SK-N-SH (cell line): ENCODE measurements around the gene PI4K2A. TPM values are rescaled to one million over a fixed set of nuclear protein-coding genes. Genes with fewer than 3 reads are reported as not detected.

ENCODE experiments used
- CTCF ChIA-PET: fragments of 300-600, 350-600 bp; formaldehyde crosslinking; extraction: SDS; loops from one replicate; lab custom pipeline; 2021; lab: Yijun Ruan, JAX
- POLR2A ChIA-PET: fragments of 350-600 bp; sonication (Branson Sonifier 250); formaldehyde crosslinking; extraction: SDS; loops from one replicate; lab custom pipeline; 2020; ENCODE audit warnings: antibody characterized with exemption, inconsistent platforms; lab: Yijun Ruan, JAX
- DNase-seq: peaks from one replicate; pipeline ENCODE4 v3.0.0; 2012
- H2AFZ ChIP-seq: fragments of 200-600 bp; sonication (generic); 2 replicates; pipeline ENCODE4 v1.8.1; 2016; ENCODE audit warnings: antibody characterized with exemption, mild to moderate bottlenecking, low read depth
- H3F3A ChIP-seq: fragments of 200-600 bp; sonication (generic); replicated peaks from 2 replicates; pipeline ENCODE3; 2016; ENCODE audit warnings: antibody characterized with exemption, mild to moderate bottlenecking; ENCODE audit not compliant: insufficient read depth
- H3K27ac ChIP-seq, 2 experiments: fragments of 200-500 bp in 1 of 2; fragments of 200-600 bp in 1 of 2; sonication (Bioruptor generic) in 1 of 2; sonication (generic), shearing (Covaris generic) in 1 of 2; 2 replicates each; pipeline versions ENCODE4 v1.5.1 to v1.6.1; 2014 to 2016; ENCODE audit warnings: low read depth in 2 of 2, inconsistent platforms in 1 of 2, low read length in 1 of 2, mild to moderate bottlenecking in 1 of 2, mixed read lengths in 1 of 2
- H3K27me3 ChIP-seq: fragments of 200-600 bp; sonication (generic), shearing (Covaris generic); 2 replicates; pipeline ENCODE4 v1.6.1; 2016; ENCODE audit warnings: mixed run types; ENCODE audit not compliant: insufficient read depth
- H3K36me3 ChIP-seq, 2 experiments: fragments of 200-500 bp in 1 of 2; fragments of 200-600 bp in 1 of 2; sonication (Bioruptor generic) in 1 of 2; sonication (generic) in 1 of 2; replicated peaks in 1 of 2; 2 replicates each; pipeline versions ENCODE3 to v1.5.1; 2014 to 2016; ENCODE audit warnings: low read length in 1 of 2, mild to moderate bottlenecking in 1 of 2; ENCODE audit not compliant: insufficient read depth in 2 of 2, control insufficient read depth in 1 of 2
- H3K4me1 ChIP-seq, 2 experiments: fragments of 200-500 bp in 1 of 2; fragments of 200-600 bp in 1 of 2; sonication (Bioruptor generic) in 1 of 2; sonication (generic), shearing (Covaris generic) in 1 of 2; 2 replicates each; pipeline versions ENCODE4 v1.5.1 to v1.6.1; 2014 to 2016; ENCODE audit warnings: low read depth in 1 of 2, low read length in 1 of 2, mixed run types in 1 of 2; ENCODE audit not compliant: insufficient read depth in 2 of 2, control insufficient read depth in 1 of 2
- H3K4me2 ChIP-seq: fragments of 200-600 bp; sonication (generic), shearing (Covaris generic); 2 replicates; pipeline ENCODE4 v1.6.1; 2017; ENCODE audit warnings: mixed run types
- H3K4me3 ChIP-seq, 2 experiments: fragments of 200-500 bp in 1 of 2; fragments of 200-600 bp in 1 of 2; sonication (Bioruptor generic) in 1 of 2; sonication (generic), shearing (Covaris generic) in 1 of 2; 2 replicates each; pipeline versions ENCODE4 v1.5.1 to v1.8.1; 2014 to 2016; ENCODE audit warnings: low read depth in 2 of 2, inconsistent platforms in 1 of 2, low read length in 1 of 2, mild to moderate bottlenecking in 1 of 2, mixed read lengths in 1 of 2, moderate library complexity in 1 of 2
- H3K79me2 ChIP-seq: fragments of 200-600 bp; sonication (generic); 2 replicates; pipeline ENCODE4 v1.8.1; 2017; ENCODE audit warnings: mild to moderate bottlenecking; ENCODE audit not compliant: insufficient read depth
- H3K9ac ChIP-seq: fragments of 200-600 bp; sonication (generic); 2 replicates; pipeline ENCODE4 v1.6.1; 2017; ENCODE audit warnings: mixed run types
- H3K9me2 ChIP-seq: fragments of 200-600 bp; sonication (generic); 2 replicates; pipeline ENCODE4 v1.6.1; 2017; ENCODE audit warnings: mixed run types
- H3K9me3 ChIP-seq: fragments of 200-600 bp; sonication (generic); 2 replicates; pipeline ENCODE4 v1.6.1; 2017; ENCODE audit warnings: mixed run types, mild to moderate bottlenecking, moderate library complexity
- H4K20me1 ChIP-seq: fragments of 200-600 bp; sonication (generic); 2 replicates; pipeline ENCODE4 v1.6.1; 2017; ENCODE audit warnings: mild to moderate bottlenecking, mixed run types; ENCODE audit not compliant: insufficient read depth
- ELF1 ChIP-seq: IDR thresholded peaks from 2 replicates; pipeline ENCODE4 v1.4.0; 2012
- EZH2phosphoT487 ChIP-seq: fragments of 200-600 bp; sonication (generic); IDR thresholded peaks from 2 replicates; pipeline ENCODE4 v1.6.1; 2017; ENCODE audit warnings: low read depth, mixed run types, mild to moderate bottlenecking, antibody characterized with exemption, moderate library complexity, borderline replicate concordance
- GATA2 ChIP-seq: sonication (generic); formaldehyde crosslinking; IDR thresholded peaks from 2 replicates; pipeline ENCODE4 v1.5.0; 2020; ENCODE audit warnings: mild to moderate bottlenecking, missing genetic modification reagents
- IRF3 ChIP-seq: fragments of 150-350 bp; IDR thresholded peaks from 2 replicates; pipeline ENCODE4 v1.6.1; 2016; ENCODE audit warnings: mild to moderate bottlenecking, low read depth, low read length
- JUND ChIP-seq: IDR thresholded peaks from 2 replicates; pipeline ENCODE4 v1.4.0; 2012
- MAX ChIP-seq: IDR thresholded peaks from 2 replicates; pipeline ENCODE4 v1.4.0; 2012; ENCODE audit warnings: low read depth
- NFIC ChIP-seq: IDR thresholded peaks from 2 replicates; pipeline ENCODE4 v1.4.0; 2012; ENCODE audit warnings: borderline replicate concordance
- NRF1 ChIP-seq: IDR thresholded peaks from 2 replicates; pipeline ENCODE4 v1.6.1; 2012; ENCODE audit warnings: low read depth, mild to moderate bottlenecking, low read length
- PBX3 ChIP-seq: IDR thresholded peaks from 2 replicates; pipeline ENCODE4; 2012
- POLR2AphosphoS5 ChIP-seq: IDR thresholded peaks from 2 replicates; pipeline ENCODE4 v1.6.1; 2012; ENCODE audit warnings: low read depth, low read length
- RCOR1 ChIP-seq: fragments of 150-350 bp; IDR thresholded peaks from 2 replicates; pipeline ENCODE4 v1.6.1; 2017; ENCODE audit warnings: antibody characterized with exemption, low read length
- REST ChIP-seq: IDR thresholded peaks from 2 replicates; pipeline ENCODE4 v1.6.1; 2012; ENCODE audit warnings: mild to moderate bottlenecking, low read depth, low read length, moderate library complexity
- RXRA ChIP-seq: IDR thresholded peaks from 2 replicates; pipeline ENCODE4 v1.4.0; 2012; ENCODE audit warnings: low read depth, mild to moderate bottlenecking, borderline replicate concordance
- SIN3A ChIP-seq: IDR thresholded peaks from 2 replicates; pipeline ENCODE4 v1.6.1; 2012; ENCODE audit warnings: low read depth, mild to moderate bottlenecking, low read length, moderate library complexity, borderline replicate concordance
- SMC3 ChIP-seq: IDR thresholded peaks from 2 replicates; pipeline ENCODE4 v1.6.1; 2012; ENCODE audit warnings: low read depth, low read length, improper control_type of control experiment
- TEAD4 ChIP-seq: IDR thresholded peaks from 2 replicates; pipeline ENCODE4 v1.4.0; 2012; ENCODE audit warnings: mild to moderate bottlenecking, borderline replicate concordance; ENCODE audit not compliant: insufficient read depth
- USF2 ChIP-seq: fragments of 150-350 bp; IDR thresholded peaks from 2 replicates; pipeline ENCODE4 v1.6.1; 2017; ENCODE audit warnings: antibody characterized with exemption, low read length, low read depth, borderline replicate concordance
- WGBS: methylation state at CpG from one replicate; pipeline ENCODE4 v1.1.6; 2017; ENCODE audit warnings: low lambda C conversion rate; 5-methylcytosine and 5-hydroxymethylcytosine counted together
- polyA plus RNA-seq, 3 experiments: library from polyadenylated mRNA; depleted of rRNA; stranded (reverse); fragments of >200 nt; gene quantifications; 2 replicates each; pipeline ENCODE4 v1.2.3, GENCODE V29; 2012

The PI4K2A gene
- polyA plus RNA-seq, 1 of the 3 experiments (the other 2 are of a cell fraction): 23.8 TPM

- TF ChIP-seq MAX: no peak
- no peak for TF ChIP-seq NFIC
- TF ChIP-seq REST: no peak
- no peak for TF ChIP-seq IRF3
- TF ChIP-seq TEAD4: no peak
- no peak for TF ChIP-seq NRF1
- no peak for TF ChIP-seq JUND
- Histone ChIP-seq H3K27me3 (no peaks in the 10 kb centered on the region), H2AFZ (no peak overlapping the region), H4K20me1 (no peaks in the 10 kb centered on the region), H3K27ac (0 out of 4 replicates have a peak overlapping the region, but pooled peaks of 1 of the 2 experiments have one; percentile 5), H3K9me3 (no peaks in the 10 kb centered on the region), H3K9me2 (no peaks in the 10 kb centered on the region), H3K4me2 (no peak overlapping the region), H3K79me2 (peaks cover 48% of the 10 kb centered on the region), H3F3A (peaks cover 34% of the 10 kb centered on the region), H3K4me3 (no peak overlapping the region), H3K36me3 (peaks cover 43 to 53% of the 10 kb centered on the region in 2 experiments), H3K4me1 (peaks cover 4 to 22% of the 10 kb centered on the region in 2 experiments; a peak in 3 of 4 replicates), H3K9ac (no peak overlapping the region)
- DNase-seq: no peak
- WGBS: 85% methylated on average over 3 of the region's 3 CpGs
- POLR2A ChIA-PET: no interaction called here
- CTCF ChIA-PET: no interaction called here
Measured at GRCh38 chr10:97651773-97652172, 11.3 kb downstream of the PI4K2A start.

GRCh38 chr10:97656777-97657176 is 16.3 kb downstream of the PI4K2A start:
- no peak overlapping the region for H3K4me2 ChIP-seq
- H3K9me3 ChIP-seq: no peaks in the 10 kb centered on the region
- H3K9me2 ChIP-seq: no peaks in the 10 kb centered on the region
- peaks cover 0 to 8% of the 10 kb centered on the region in 2 experiments; a peak in 2 of 4 replicates for H3K4me1 ChIP-seq
- H3F3A ChIP-seq: no peaks in the 10 kb centered on the region
- ChIA-PET POLR2A (no interaction called here), CTCF (interaction anchor here (1.1 to 1.5 kb wide), 3 partner anchors 10 to 75 kb away, joined by 3 to 4 read pairs (median 4); no protein-coding TSS in a partner anchor)
- peaks cover 41 to 65% of the 10 kb centered on the region in 2 experiments for H3K36me3 ChIP-seq
- H3K27ac ChIP-seq: no peak overlapping the region
- no peaks in the 10 kb centered on the region for H3K27me3 ChIP-seq
- peaks cover 17% of the 10 kb centered on the region for H3K79me2 ChIP-seq
- H4K20me1 ChIP-seq: no peaks in the 10 kb centered on the region
- 94% methylated on average over 5 of the region's 5 CpGs for WGBS
- no peak overlapping the region for H3K9ac ChIP-seq
- H2AFZ ChIP-seq: no peak overlapping the region
- no peak for DNase-seq
- no peak overlapping the region for H3K4me3 ChIP-seq
- TF ChIP-seq RCOR1: no peak
- TF ChIP-seq POLR2AphosphoS5: no peak
- TF ChIP-seq EZH2phosphoT487: no peak
- TF ChIP-seq RXRA: no peak
- no peak for TF ChIP-seq USF2
- no peak for TF ChIP-seq GATA2 (CRISPR knock-in tag)
- TF ChIP-seq SMC3: no peak
- no peak for TF ChIP-seq PBX3
- TF ChIP-seq JUND: no peak
- TF ChIP-seq ELF1: no peak
- TF ChIP-seq SIN3A: no peak
- no peak for TF ChIP-seq NRF1
- TF ChIP-seq TEAD4: no peak
